ENCODE results near the gene CCM2. TPM values are rescaled to one million over a fixed set of nuclear protein-coding genes. Genes with fewer than 3 reads are reported as not detected.

CCM2 gene
- polyA plus RNA-seq, 1 donor from 2014 or later, result 25.8 TPM

GRCh38 chr7:45015313-45015712 is 15.3 kb downstream of the CCM2 start:
- H3K79me2 ChIP-seq (replicated peaks; ENCODE audit: insufficient read depth, low read length), result no peaks in the 10 kb centered on the region
- no peaks in the 10 kb centered on the region for H3K9me3 ChIP-seq (ENCODE audit: low read length)
- TF ChIP-seq POLR2AphosphoS5 (IDR thresholded peaks at IDR 0.05) (no peak), EP300 (conservative IDR thresholded peaks at IDR 0.05; ENCODE audit: poor library complexity, severe bottlenecking) (no peak), TAF1 (IDR thresholded peaks at IDR 0.05; ENCODE audit: low read depth) (no peak)
- no peak overlapping the region for H2AFZ ChIP-seq (ENCODE audit: low read depth, low read length)
- H4K20me1 ChIP-seq (ENCODE audit: insufficient read depth), result no peaks in the 10 kb centered on the region
- no peak overlapping the region for H3K4me2 ChIP-seq (ENCODE audit: low read length)
- no peak overlapping the region for H3K4me3 ChIP-seq (ENCODE audit: low read length)
- H3K9ac ChIP-seq (ENCODE audit: low read length), result no peak overlapping the region
- no peaks in the 10 kb centered on the region for H3K9me2 ChIP-seq (ENCODE audit: insufficient read depth, low read length)
- H3F3A ChIP-seq (ENCODE audit: insufficient read depth, low read length, poor library complexity, severe bottlenecking), result no peaks in the 10 kb centered on the region
- no peaks in the 10 kb centered on the region for H3K36me3 ChIP-seq (ENCODE audit: insufficient read depth, low read length)
- no peak overlapping the region for H3K27ac ChIP-seq (ENCODE audit: low read length)
- H3K27me3 ChIP-seq (ENCODE audit: insufficient read depth, low read depth, low read length), result no peaks in the 10 kb centered on the region

GRCh38 chr7:45017253-45017652 is 17.3 kb downstream of the CCM2 start:
- no peaks in the 10 kb centered on the region for H3K79me2 ChIP-seq (replicated peaks; ENCODE audit: insufficient read depth, low read length)

More at GRCh38 chr7:45017253-45017652, 17.3 kb downstream of the CCM2 start:
- H3F3A ChIP-seq (ENCODE audit: insufficient read depth, low read length, poor library complexity, severe bottlenecking), result no peaks in the 10 kb centered on the region
- H3K9me2 ChIP-seq (ENCODE audit: insufficient read depth, low read length), result no peaks in the 10 kb centered on the region
- H3K9ac ChIP-seq (ENCODE audit: low read length), result no peak overlapping the region
- H4K20me1 ChIP-seq (ENCODE audit: insufficient read depth), result no peaks in the 10 kb centered on the region
- no peak overlapping the region for H3K27ac ChIP-seq (ENCODE audit: low read length)
- H2AFZ ChIP-seq (ENCODE audit: low read depth, low read length), result no peak overlapping the region
- H3K4me2 ChIP-seq (ENCODE audit: low read length), result no peak overlapping the region
- no peaks in the 10 kb centered on the region for H3K36me3 ChIP-seq (ENCODE audit: insufficient read depth, low read length)
- TF ChIP-seq EP300 (conservative IDR thresholded peaks at IDR 0.05; ENCODE audit: poor library complexity, severe bottlenecking), result no peak
- no peak for TF ChIP-seq REST (IDR thresholded peaks at IDR 0.05; ENCODE audit: borderline replicate concordance)
- no peak for TF ChIP-seq POLR2AphosphoS5 (IDR thresholded peaks at IDR 0.05)
- no peak for TF ChIP-seq MXI1 (conservative IDR thresholded peaks at IDR 0.05; ENCODE audit: poor library complexity, severe bottlenecking)
- TF ChIP-seq EZH2 (IDR thresholded peaks at IDR 0.05; ENCODE audit: borderline replicate concordance, insufficient read depth, low read length, poor library complexity, severe bottlenecking), result no peak
- TF ChIP-seq TAF1 (IDR thresholded peaks at IDR 0.05; ENCODE audit: low read depth), result no peak
- TF ChIP-seq, protein P1, sequence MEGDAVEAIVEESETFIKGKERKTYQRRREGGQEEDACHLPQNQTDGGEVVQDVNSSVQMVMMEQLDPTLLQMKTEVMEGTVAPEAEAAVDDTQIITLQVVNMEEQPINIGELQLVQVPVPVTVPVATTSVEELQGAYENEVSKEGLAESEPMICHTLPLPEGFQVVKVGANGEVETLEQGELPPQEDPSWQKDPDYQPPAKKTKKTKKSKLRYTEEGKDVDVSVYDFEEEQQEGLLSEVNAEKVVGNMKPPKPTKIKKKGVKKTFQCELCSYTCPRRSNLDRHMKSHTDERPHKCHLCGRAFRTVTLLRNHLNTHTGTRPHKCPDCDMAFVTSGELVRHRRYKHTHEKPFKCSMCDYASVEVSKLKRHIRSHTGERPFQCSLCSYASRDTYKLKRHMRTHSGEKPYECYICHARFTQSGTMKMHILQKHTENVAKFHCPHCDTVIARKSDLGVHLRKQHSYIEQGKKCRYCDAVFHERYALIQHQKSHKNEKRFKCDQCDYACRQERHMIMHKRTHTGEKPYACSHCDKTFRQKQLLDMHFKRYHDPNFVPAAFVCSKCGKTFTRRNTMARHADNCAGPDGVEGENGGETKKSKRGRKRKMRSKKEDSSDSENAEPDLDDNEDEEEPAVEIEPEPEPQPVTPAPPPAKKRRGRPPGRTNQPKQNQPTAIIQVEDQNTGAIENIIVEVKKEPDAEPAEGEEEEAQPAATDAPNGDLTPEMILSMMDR (IDR thresholded peaks at IDR 0.05; ENCODE audit: poor library complexity, severe bottlenecking), result no peak
- no peak for TF ChIP-seq SMC3 (conservative IDR thresholded peaks at IDR 0.05; ENCODE audit: poor library complexity)
- TF ChIP-seq RAD21 (conservative IDR thresholded peaks at IDR 0.05), result no peak
- H3K4me3 ChIP-seq (ENCODE audit: low read length), result no peak overlapping the region
- no peaks in the 10 kb centered on the region for H3K27me3 ChIP-seq (ENCODE audit: insufficient read depth, low read depth, low read length)
- no peaks in the 10 kb centered on the region for H3K9me3 ChIP-seq (ENCODE audit: low read length)
